Breast epithelium (tissue), 3 donors: Measurements from ENCODE around the gene UIMC1.

Experiments used
- POLR2A ChIP-seq: fragments of 450-650 bp; IDR thresholded peaks from one replicate; pipeline ENCODE4 v1.6.1; 2016; ENCODE audit warnings: antibody characterized with exemption, mild to moderate bottlenecking, moderate library complexity
- TF ChIP-seq, protein P1 (sequence below), 3 donors: fragments of 450-650 bp; IDR thresholded peaks; one replicate each; pipeline ENCODE4 v1.5.1; 2016 to 2017; ENCODE audit warnings: antibody characterized with exemption in 3 of 3, mild to moderate bottlenecking in 3 of 3, moderate library complexity in 3 of 3

DNA sequence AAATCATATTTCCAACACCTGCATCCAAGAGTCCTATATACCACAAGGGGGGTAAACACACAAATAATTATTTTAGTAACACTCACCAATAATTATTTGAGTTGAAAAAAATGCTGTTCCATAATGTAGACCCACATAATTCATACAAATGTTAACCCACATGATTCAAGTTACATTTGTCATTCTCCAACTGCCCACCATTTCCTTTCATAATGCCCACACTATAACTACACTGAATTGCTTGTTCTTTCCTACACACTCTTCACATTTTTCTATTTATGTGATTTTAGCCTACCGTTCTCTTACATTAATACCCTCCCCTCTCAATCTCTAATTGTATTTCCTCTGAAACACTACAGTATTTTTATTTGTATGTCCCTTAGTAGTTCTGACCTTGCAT is 71.6 kb downstream of the UIMC1 start:
- TF ChIP-seq, protein P1, sequence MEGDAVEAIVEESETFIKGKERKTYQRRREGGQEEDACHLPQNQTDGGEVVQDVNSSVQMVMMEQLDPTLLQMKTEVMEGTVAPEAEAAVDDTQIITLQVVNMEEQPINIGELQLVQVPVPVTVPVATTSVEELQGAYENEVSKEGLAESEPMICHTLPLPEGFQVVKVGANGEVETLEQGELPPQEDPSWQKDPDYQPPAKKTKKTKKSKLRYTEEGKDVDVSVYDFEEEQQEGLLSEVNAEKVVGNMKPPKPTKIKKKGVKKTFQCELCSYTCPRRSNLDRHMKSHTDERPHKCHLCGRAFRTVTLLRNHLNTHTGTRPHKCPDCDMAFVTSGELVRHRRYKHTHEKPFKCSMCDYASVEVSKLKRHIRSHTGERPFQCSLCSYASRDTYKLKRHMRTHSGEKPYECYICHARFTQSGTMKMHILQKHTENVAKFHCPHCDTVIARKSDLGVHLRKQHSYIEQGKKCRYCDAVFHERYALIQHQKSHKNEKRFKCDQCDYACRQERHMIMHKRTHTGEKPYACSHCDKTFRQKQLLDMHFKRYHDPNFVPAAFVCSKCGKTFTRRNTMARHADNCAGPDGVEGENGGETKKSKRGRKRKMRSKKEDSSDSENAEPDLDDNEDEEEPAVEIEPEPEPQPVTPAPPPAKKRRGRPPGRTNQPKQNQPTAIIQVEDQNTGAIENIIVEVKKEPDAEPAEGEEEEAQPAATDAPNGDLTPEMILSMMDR (IDR thresholded peaks at IDR 0.05) = no peak
- no peak for TF ChIP-seq POLR2A
